AG20443 (cell line): ENCODE data around the gene TBC1D22A.
A peak's percentile ranks its signal among the peaks of the same experiment; 100 is the strongest.

ENCODE experiments used
- DNase-seq: peaks from one replicate; pipeline ENCODE4 v3.0.0; 2012; ENCODE audit warnings: low spot score, mixed read lengths

The TBC1D22A gene

GRCh38 chr22:47201996-47202818 is 439.8 kb downstream of the TBC1D22A start:
- peak; percentile 7 for DNase-seq

- peak; percentile 7 for DNase-seq
Measured at GRCh38 chr22:47202819-47203553, 440.5 kb downstream of the TBC1D22A start.

GRCh38 chr22:47203554-47203991 is 441.1 kb downstream of the TBC1D22A start:
- DNase-seq = peak; percentile 11

GRCh38 chr22:47204002-47204979 is 441.8 kb downstream of the TBC1D22A start:
- peak; percentile 11 for DNase-seq

GRCh38 chr22:47205081-47205491 is 442.6 kb downstream of the TBC1D22A start:
- DNase-seq = peak; percentile 5

GRCh38 chr22:47205554-47205953 is 443.1 kb downstream of the TBC1D22A start:
- no peak for DNase-seq

GRCh38 chr22:47206164-47206563 is 443.7 kb downstream of the TBC1D22A start:
- DNase-seq = no peak

- DNase-seq = no peak
Measured at GRCh38 chr22:47206666-47207218, 444.3 kb downstream of the TBC1D22A start.

- peak; percentile 5 for DNase-seq
Measured at GRCh38 chr22:47207387-47207786, 444.9 kb downstream of the TBC1D22A start.

GRCh38 chr22:47207846-47208554 is 445.6 kb downstream of the TBC1D22A start:
- DNase-seq = peak; percentile 5

- DNase-seq = no peak
Measured at GRCh38 chr22:47208630-47209029, 446.2 kb downstream of the TBC1D22A start.

GRCh38 chr22:47209040-47209514 is 446.6 kb downstream of the TBC1D22A start:
- no peak for DNase-seq

- no peak for DNase-seq
Measured at GRCh38 chr22:47209547-47210023, 447.1 kb downstream of the TBC1D22A start.

GRCh38 chr22:47210112-47210657 is 447.7 kb downstream of the TBC1D22A start:
- peak; percentile 5 for DNase-seq

- DNase-seq = no peak
Measured at GRCh38 chr22:47210686-47211085, 448.2 kb downstream of the TBC1D22A start.

GRCh38 chr22:47213571-47214230 is 451.3 kb downstream of the TBC1D22A start:
- DNase-seq = peak; percentile 75

- DNase-seq = no peak
Measured at GRCh38 chr22:47215851-47216250, 453.4 kb downstream of the TBC1D22A start.

- DNase-seq = no peak
Measured at GRCh38 chr22:47218671-47219070, 456.2 kb downstream of the TBC1D22A start.

- no peak for DNase-seq
Measured at GRCh38 chr22:47219789-47220188, 457.3 kb downstream of the TBC1D22A start.

GRCh38 chr22:47220752-47221151 is 458.3 kb downstream of the TBC1D22A start:
- no peak for DNase-seq
